ENCODE measurements around the gene CEP135. TPM values are rescaled to one million over a fixed set of nuclear protein-coding genes. Genes with fewer than 3 reads are reported as not detected.

CEP135 gene
- total RNA-seq, 1 donor from 2014 or later, result 15.5 TPM

- TF ChIP-seq, protein P1, sequence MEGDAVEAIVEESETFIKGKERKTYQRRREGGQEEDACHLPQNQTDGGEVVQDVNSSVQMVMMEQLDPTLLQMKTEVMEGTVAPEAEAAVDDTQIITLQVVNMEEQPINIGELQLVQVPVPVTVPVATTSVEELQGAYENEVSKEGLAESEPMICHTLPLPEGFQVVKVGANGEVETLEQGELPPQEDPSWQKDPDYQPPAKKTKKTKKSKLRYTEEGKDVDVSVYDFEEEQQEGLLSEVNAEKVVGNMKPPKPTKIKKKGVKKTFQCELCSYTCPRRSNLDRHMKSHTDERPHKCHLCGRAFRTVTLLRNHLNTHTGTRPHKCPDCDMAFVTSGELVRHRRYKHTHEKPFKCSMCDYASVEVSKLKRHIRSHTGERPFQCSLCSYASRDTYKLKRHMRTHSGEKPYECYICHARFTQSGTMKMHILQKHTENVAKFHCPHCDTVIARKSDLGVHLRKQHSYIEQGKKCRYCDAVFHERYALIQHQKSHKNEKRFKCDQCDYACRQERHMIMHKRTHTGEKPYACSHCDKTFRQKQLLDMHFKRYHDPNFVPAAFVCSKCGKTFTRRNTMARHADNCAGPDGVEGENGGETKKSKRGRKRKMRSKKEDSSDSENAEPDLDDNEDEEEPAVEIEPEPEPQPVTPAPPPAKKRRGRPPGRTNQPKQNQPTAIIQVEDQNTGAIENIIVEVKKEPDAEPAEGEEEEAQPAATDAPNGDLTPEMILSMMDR (IDR thresholded peaks at IDR 0.05; ENCODE audit: unreplicated experiment), result no peak
- no peak for DNase-seq (ENCODE audit: low spot score in 2 of 2, unreplicated experiment in 2 of 2)
- no peak overlapping the region for H3K4me3 Mint-ChIP-seq
- no peak overlapping the region for H3K27ac Mint-ChIP-seq
- peaks cover 57% of the 10 kb centered on the region for H3K36me3 Mint-ChIP-seq
- no peaks in the 10 kb centered on the region for H3K27me3 Mint-ChIP-seq (ENCODE audit: low read depth)
- H3K9me3 Mint-ChIP-seq, result peaks cover 21% of the 10 kb centered on the region
- no peaks in the 10 kb centered on the region for H3K4me1 Mint-ChIP-seq
These were observed 59.5 kb downstream of the CEP135 start for GRCh38 chr4:56008206-56008605.

DNA sequence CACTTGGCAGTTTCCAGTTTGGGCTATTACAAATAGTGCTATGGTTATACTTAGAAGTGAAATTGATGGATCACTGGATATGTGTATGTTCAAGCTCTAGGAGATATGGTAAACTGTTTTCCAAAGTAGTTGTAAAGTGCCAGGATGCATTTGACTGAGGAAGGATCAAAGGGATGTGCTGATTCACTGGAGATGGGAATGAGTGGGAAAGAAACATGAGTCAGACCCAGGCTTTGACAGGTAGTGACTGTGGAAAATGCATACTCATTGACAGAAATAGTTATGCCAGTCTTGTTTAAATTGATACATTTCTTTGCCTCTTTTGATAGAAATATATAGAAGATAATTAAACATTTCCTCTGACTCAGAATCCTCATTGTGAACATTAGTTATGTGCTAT lies 77.9 kb downstream of the CEP135 start:
- H3K4me1 Mint-ChIP-seq, result no peaks in the 10 kb centered on the region
- H3K9me3 Mint-ChIP-seq, result peaks cover 10% of the 10 kb centered on the region
- H3K4me3 Mint-ChIP-seq, result no peak overlapping the region
- no peak for DNase-seq (ENCODE audit: low spot score in 2 of 2, unreplicated experiment in 2 of 2)
- H3K27ac Mint-ChIP-seq, result no peak overlapping the region
- peaks cover 37% of the 10 kb centered on the region for H3K36me3 Mint-ChIP-seq
- TF ChIP-seq, protein P1 (IDR thresholded peaks at IDR 0.05; ENCODE audit: unreplicated experiment), result no peak
- H3K27me3 Mint-ChIP-seq (ENCODE audit: low read depth), result no peaks in the 10 kb centered on the region

DNA sequence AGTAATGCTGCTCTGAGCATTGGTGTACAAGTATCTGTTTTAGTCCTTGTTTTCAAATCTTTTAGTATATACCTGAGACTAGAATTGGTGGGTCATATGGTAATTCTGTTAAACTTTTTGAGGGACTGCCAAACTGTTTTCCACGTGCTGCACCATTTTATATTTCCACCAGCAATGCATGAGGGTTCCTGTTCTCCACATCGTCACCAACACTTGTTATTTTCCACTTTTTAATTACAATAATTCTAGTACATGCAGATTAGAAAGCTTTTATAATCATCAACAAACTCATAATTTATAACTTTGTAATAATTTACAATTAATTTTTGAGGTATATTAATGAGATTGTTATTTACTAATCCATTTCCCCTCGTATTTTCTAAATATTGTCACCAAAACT lies 79.4 kb downstream of the CEP135 start:
- TF ChIP-seq, protein P1 (IDR thresholded peaks at IDR 0.05; ENCODE audit: unreplicated experiment), result no peak
- H3K9me3 Mint-ChIP-seq, result peaks cover 7% of the 10 kb centered on the region
- DNase-seq (ENCODE audit: low spot score in 2 of 2, unreplicated experiment in 2 of 2), result no peak
- H3K4me3 Mint-ChIP-seq, result no peak overlapping the region
- peaks cover 29% of the 10 kb centered on the region for H3K36me3 Mint-ChIP-seq
- H3K4me1 Mint-ChIP-seq, result no peaks in the 10 kb centered on the region
- no peaks in the 10 kb centered on the region for H3K27me3 Mint-ChIP-seq (ENCODE audit: low read depth)
- H3K27ac Mint-ChIP-seq, result no peak overlapping the region

DNA sequence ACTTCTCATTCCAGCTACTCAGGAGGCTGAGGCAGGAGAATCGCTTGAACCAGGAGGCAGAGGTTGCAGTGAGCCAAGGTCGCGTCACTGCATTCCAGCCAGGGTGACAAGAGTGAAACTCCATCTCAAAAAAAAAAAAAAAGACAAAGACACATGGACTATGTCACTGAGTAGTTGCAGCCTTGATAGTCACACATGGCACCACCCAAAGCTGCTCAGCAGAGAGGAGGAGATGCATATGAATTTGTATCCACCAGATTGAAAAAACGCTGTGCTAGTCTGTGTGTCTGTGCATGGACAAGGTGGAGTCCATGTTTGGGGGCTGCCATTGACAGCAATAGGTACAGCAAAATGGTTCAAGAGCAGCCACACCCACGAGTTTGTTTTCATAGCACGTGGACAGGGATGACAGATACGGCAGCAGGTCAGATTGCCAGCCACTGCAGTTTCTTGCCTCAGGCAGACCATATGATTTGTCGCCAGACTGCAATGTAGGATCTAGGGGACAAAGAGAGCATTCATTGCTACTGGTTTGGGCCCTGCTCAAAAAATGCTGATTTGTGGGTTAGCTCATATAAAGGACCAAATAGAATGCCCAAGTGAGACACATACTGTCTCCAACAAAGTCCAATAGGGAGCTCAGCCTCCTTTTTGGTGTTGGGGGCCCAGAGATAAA lies 89.9 kb downstream of the CEP135 start:
- DNase-seq (ENCODE audit: low spot score in 2 of 2, unreplicated experiment in 2 of 2), result no peak
- Mint-ChIP-seq H3K9me3 (no peaks in the 10 kb centered on the region), H3K4me3 (no peak overlapping the region), H3K4me1 (peaks cover 2% of the 10 kb centered on the region), H3K36me3 (no peaks in the 10 kb centered on the region), H3K27ac (no peak overlapping the region), H3K27me3 (ENCODE audit: low read depth) (peaks cover 17% of the 10 kb centered on the region)
- TF ChIP-seq, protein P1 (IDR thresholded peaks at IDR 0.05; ENCODE audit: unreplicated experiment), result no peak

DNA sequence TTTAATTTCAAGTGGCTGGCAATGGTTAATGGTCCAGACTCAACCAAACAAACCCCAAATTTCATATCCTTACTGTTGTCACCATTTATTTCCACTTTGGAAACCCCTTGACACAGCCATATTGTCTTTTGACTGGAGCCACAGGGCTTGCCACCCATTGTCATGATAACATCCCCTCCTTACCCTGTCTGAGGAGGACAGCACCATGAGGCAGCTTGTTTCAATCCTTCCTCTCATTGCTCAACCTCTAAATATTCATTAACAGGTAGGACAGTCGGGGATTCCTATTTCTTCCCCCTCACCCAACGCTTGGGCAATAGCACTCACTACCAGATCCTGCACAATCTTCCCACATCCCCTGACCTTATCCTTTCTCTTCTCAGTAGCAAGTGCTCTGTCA lies 92.1 kb downstream of the CEP135 start:
- DNase-seq (ENCODE audit: low spot score in 2 of 2, unreplicated experiment in 2 of 2), result no peak
- no peak overlapping the region for H3K4me3 Mint-ChIP-seq
- TF ChIP-seq, protein P1 (IDR thresholded peaks at IDR 0.05; ENCODE audit: unreplicated experiment), result no peak
- H3K36me3 Mint-ChIP-seq, result no peaks in the 10 kb centered on the region
- no peak overlapping the region for H3K27ac Mint-ChIP-seq
- H3K4me1 Mint-ChIP-seq, result peaks cover 2% of the 10 kb centered on the region
- H3K27me3 Mint-ChIP-seq (ENCODE audit: low read depth), result peaks cover 17% of the 10 kb centered on the region
- H3K9me3 Mint-ChIP-seq, result no peaks in the 10 kb centered on the region

Data from mesothelial cell of epicardium (in vitro differentiated cells).